Adrenal gland (tissue), 12 donors: ENCODE results near the gene CERK. TPM values are rescaled to one million over a fixed set of nuclear protein-coding genes. Genes with fewer than 3 reads are reported as not detected.

Experiments used
- DNase-seq, 7 donors: peaks; one replicate each; pipeline ENCODE4 v3.0.0-alpha.2; 2019 to 2020
- H3K27ac ChIP-seq, 5 donors: fragments of 200-600 bp; sonication (generic) in 4 of 5; 1 replicate in 3 of 5; 2 replicates in 2 of 5; pipeline versions ENCODE4 v1.5.1 to v1.8.0; 2016 to 2020; ENCODE audit warnings: mild to moderate bottlenecking in 1 of 5
- H3K27me3 ChIP-seq: fragments of 200-600 bp; 2 replicates; pipeline ENCODE4 v1.8.0; 2021
- H3K36me3 ChIP-seq, 2 donors: fragments of 200-600 bp; replicated peaks in 1 of 2; 1 replicate in 1 of 2; 2 replicates in 1 of 2; pipeline versions ENCODE4 v1.5.1 to v1.8.0; 2018 to 2022
- H3K4me1 ChIP-seq, 2 donors: fragments of 200-600 bp; replicated peaks in 1 of 2; 1 replicate in 1 of 2; 2 replicates in 1 of 2; pipeline versions ENCODE4 v1.5.1 to v1.8.0; 2018 to 2021
- H3K4me3 ChIP-seq, 4 donors: fragments of 200-600 bp; sonication (generic) in 3 of 4; one replicate each; pipeline ENCODE4 v1.5.1; 2016 to 2018
- H3K9me3 ChIP-seq, 3 donors: fragments of 200-600 bp; sonication (generic) in 1 of 3; replicated peaks in 1 of 3; 1 replicate in 2 of 3; 2 replicates in 1 of 3; pipeline versions ENCODE4 v1.5.1 to v1.8.0; 2016 to 2021
- POLR2A ChIP-seq, 2 donors: fragments of 450-650 bp; IDR thresholded peaks; one replicate each; pipeline ENCODE4 v1.6.1; 2017; ENCODE audit warnings: antibody characterized with exemption in 2 of 2, mild to moderate bottlenecking in 2 of 2, moderate library complexity in 1 of 2
- WGBS, 4 donors: extraction: QIAGEN DNeasy Blood & Tissue Kit in 2 of 4; methylation state at CpG; one replicate each; pipeline versions ENCODE4 v1.1.5 to v1.1.7; 2013 to 2017; 5-methylcytosine and 5-hydroxymethylcytosine counted together
- intact Hi-C, 2 donors: fragments of 100-400 bp; cut with DNase I; formaldehyde crosslinking; loops; one replicate each; pipeline versions ENCODE4 v1.14.1 to v1.15.0; 2022 to 2023
- polyA plus RNA-seq, 3 donors: library from polyadenylated mRNA; stranded (reverse); fragments of 200-250 nt in 2 of 3; fragments of 350-450 nt in 1 of 3; fragmentation: Illumina TruSeq in 1 of 3; extraction: RNeasy Lipid Tissue Mini Kit (QIAGEN cat#74804) in 1 of 3; gene quantifications; one replicate each; pipeline ENCODE4 v1.2.3, GENCODE V29; 2013 to 2014
- total RNA-seq, 9 donors: library from RNA; depleted of rRNA in 4 of 9; stranded (reverse); fragments of >200 nt in 4 of 9; fragments of 120-200 nt in 1 of 9; fragmentation: NEBNext Ultra II Directional in 1 of 9; extraction: Animal tissue kit (Norgen Biotek cat#: 25700) in 1 of 9; gene quantifications; one replicate each; pipeline versions ENCODE4 v1.1.0 to v1.2.4, GENCODE V29; 2013 to 2023
- TF ChIP-seq, protein P1 (sequence below), 6 experiments: fragments of 450-650 bp in 4 of 6; fragments of 200-600 bp in 2 of 6; sonication (generic) in 1 of 6; IDR thresholded peaks; 1 replicate in 5 of 6; 2 replicates in 1 of 6; pipeline versions ENCODE4 v1.5.1 to v1.8.0; 2016 to 2021; ENCODE audit warnings: antibody characterized with exemption in 6 of 6, mild to moderate bottlenecking in 2 of 6, moderate library complexity in 1 of 6
- donor health status: healthy with polysubstance abuse.
- donor health status: Bipolar disorder and iron deficiency.
- donor health status: DM: yes; HTN: yes; CAD: no.
- donor health status: DM: no; HTN: no; CAD: no.
- donor health status: DM: no; HTN: no; CAD: no.
- donor health status: DM: yes; HTN: yes; CAD: no.

Gene CERK
- total and polyA plus RNA-seq, 12 donors, result 18.6 to 92.1 (median 41.5) TPM

DNA sequence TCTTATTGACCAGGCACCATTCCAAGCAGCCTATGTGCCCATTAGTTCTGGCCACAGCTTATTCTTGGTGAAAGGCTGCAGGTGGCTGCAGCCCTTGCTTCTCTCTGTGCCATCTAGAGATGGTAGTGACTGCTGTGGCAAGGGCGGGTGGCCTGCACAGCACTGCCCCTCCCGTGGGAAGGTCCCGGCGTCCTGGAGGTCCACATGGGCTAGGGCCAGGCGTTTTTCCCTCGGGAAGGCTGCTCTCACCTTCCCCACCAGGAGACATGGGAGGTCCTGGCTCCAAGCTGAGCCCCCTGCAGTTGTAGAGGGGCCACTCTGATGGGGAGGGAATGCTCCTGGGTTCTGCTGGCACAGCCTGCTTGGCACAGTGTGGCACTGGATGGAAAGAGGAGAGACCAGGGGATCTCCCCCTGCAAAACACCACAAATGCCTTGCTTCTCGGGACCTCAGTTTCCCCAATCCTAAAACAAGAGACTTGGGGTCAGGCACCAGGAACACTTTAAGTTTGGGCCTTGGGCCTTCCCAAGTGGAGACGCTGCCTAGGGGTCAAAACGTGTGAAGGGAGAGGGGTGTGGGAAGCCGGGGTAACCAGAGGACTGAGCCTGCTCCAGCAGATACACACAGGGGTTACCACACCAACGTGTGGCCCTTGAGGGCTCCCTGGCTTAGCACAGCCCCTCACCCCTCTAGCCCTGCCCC lies 14.4 kb upstream of the CERK start:
- Histone ChIP-seq H3K4me1 (peaks cover 24 to 35% of the 10 kb centered on the region in 2 donors), H3K36me3 (no peaks in the 10 kb centered on the region), H3K4me3 (no peak overlapping the region), H3K27ac (peak overlapping the region in 3 of 5 donors; percentile 13 to 99 (median 98)), H3K27me3 (no peaks in the 10 kb centered on the region), H3K9me3 (no peaks in the 10 kb centered on the region)
- intact Hi-C loops, result no loop called here
- no peak for DNase-seq
- TF ChIP-seq POLR2A (IDR thresholded peaks at IDR 0.05), result no peak
- TF ChIP-seq, protein P1, sequence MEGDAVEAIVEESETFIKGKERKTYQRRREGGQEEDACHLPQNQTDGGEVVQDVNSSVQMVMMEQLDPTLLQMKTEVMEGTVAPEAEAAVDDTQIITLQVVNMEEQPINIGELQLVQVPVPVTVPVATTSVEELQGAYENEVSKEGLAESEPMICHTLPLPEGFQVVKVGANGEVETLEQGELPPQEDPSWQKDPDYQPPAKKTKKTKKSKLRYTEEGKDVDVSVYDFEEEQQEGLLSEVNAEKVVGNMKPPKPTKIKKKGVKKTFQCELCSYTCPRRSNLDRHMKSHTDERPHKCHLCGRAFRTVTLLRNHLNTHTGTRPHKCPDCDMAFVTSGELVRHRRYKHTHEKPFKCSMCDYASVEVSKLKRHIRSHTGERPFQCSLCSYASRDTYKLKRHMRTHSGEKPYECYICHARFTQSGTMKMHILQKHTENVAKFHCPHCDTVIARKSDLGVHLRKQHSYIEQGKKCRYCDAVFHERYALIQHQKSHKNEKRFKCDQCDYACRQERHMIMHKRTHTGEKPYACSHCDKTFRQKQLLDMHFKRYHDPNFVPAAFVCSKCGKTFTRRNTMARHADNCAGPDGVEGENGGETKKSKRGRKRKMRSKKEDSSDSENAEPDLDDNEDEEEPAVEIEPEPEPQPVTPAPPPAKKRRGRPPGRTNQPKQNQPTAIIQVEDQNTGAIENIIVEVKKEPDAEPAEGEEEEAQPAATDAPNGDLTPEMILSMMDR (IDR thresholded peaks at IDR 0.05), result no peak
- WGBS, 4 donors, result 69 to 93% (median 84%) methylated on average over 5 to 11 of the region's 11 CpGs

GRCh38 chr22:46750863-46751443 lies 12.9 kb upstream of the CERK start:
- H3K4me1 ChIP-seq, result peaks cover 24 to 35% of the 10 kb centered on the region in 2 donors
- intact Hi-C loops, result no loop called here
- TF ChIP-seq POLR2A (IDR thresholded peaks at IDR 0.05), result no peak
- TF ChIP-seq, protein P1 (IDR thresholded peaks at IDR 0.05), result no peak
- no peak overlapping the region for H3K4me3 ChIP-seq
- H3K27me3 ChIP-seq, result no peaks in the 10 kb centered on the region
- H3K9me3 ChIP-seq, result no peaks in the 10 kb centered on the region
- WGBS, 4 donors, result 41 to 47% (median 45%) methylated on average over 10 to 12 of the region's 12 CpGs
- no peaks in the 10 kb centered on the region for H3K36me3 ChIP-seq
- peak in 1 of 7 donors; percentile 46 for DNase-seq
- peak overlapping the region in 1 of 5 donors; percentile 64 for H3K27ac ChIP-seq

DNA sequence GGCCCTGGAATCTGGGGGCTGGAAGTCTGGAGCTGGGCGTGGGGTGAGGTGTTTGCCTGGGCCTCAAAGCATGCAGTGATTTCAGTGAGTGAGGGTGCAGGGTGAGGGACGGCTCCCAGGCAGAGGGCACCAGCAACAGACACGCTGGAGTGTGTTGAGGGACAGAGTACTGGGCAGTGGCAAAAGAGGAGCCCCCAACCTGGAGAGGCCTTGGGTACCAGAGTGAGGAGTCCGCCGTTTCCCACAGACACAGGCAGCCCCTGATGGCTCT lies 12.4 kb upstream of the CERK start:
- 85 to 95% (median 88%) methylated on average over 3 to 5 of the region's 5 CpGs for WGBS, 4 donors

More for the DNA sequence above, 12.4 kb upstream of the CERK start:
- H3K27ac ChIP-seq, result peak overlapping the region in 1 of 5 donors; percentile 64
- intact Hi-C loops, result no loop called here
- no peak overlapping the region for H3K4me3 ChIP-seq
- TF ChIP-seq, protein P1 (IDR thresholded peaks at IDR 0.05), result no peak
- no peak for TF ChIP-seq POLR2A (IDR thresholded peaks at IDR 0.05)
- no peaks in the 10 kb centered on the region for H3K9me3 ChIP-seq
- H3K4me1 ChIP-seq, result peaks cover 24 to 35% of the 10 kb centered on the region in 2 donors
- H3K27me3 ChIP-seq, result no peaks in the 10 kb centered on the region
- no peak for DNase-seq
- no peaks in the 10 kb centered on the region for H3K36me3 ChIP-seq
